ENCODE data around the gene SLC25A53. TPM values are rescaled to one million over a fixed set of nuclear protein-coding genes. Genes with fewer than 3 reads are reported as not detected.

SLC25A53 gene
- polyA plus RNA-seq, 2 donors: 2.9 to 4.1 TPM

GRCh38 chrX:104172788-104173187 is 16.0 kb upstream of the SLC25A53 start:
- Histone ChIP-seq H3K4me3 (ENCODE audit: low read depth in 1 of 2, low read length in 2 of 2) (no peak overlapping the region), H3K27ac (ENCODE audit: low read depth in 2 of 2, low read length in 1 of 2) (no peak overlapping the region), H3K9me3 (ENCODE audit: control insufficient read depth in 2 of 2, insufficient read depth in 1 of 2, low read depth in 1 of 2, low read length in 1 of 2) (no peaks in the 10 kb centered on the region), H3K36me3 (ENCODE audit: control insufficient read depth in 2 of 2, insufficient read depth in 2 of 2, low read length in 1 of 2) (no peaks in the 10 kb centered on the region), H3K4me1 (ENCODE audit: control insufficient read depth in 2 of 2, insufficient read depth in 2 of 2, low read length in 1 of 2) (no peaks in the 10 kb centered on the region), H3K27me3 (ENCODE audit: control insufficient read depth in 1 of 2, insufficient read depth in 2 of 2, low read length in 2 of 2) (peaks cover 0 to 2% of the 10 kb centered on the region in 2 donors)
- 85 to 93% methylated on average over 2 of the region's 2 CpGs for WGBS, 2 donors

- H3K27me3 ChIP-seq (ENCODE audit: control insufficient read depth in 1 of 2, insufficient read depth in 2 of 2, low read length in 2 of 2): peaks cover 0 to 2% of the 10 kb centered on the region in 2 donors
- H3K36me3 ChIP-seq (ENCODE audit: control insufficient read depth in 2 of 2, insufficient read depth in 2 of 2, low read length in 1 of 2): no peaks in the 10 kb centered on the region
- no peak overlapping the region for H3K4me3 ChIP-seq (ENCODE audit: low read depth in 1 of 2, low read length in 2 of 2)
- no peak overlapping the region for H3K27ac ChIP-seq (ENCODE audit: low read depth in 2 of 2, low read length in 1 of 2)
- H3K9me3 ChIP-seq (ENCODE audit: control insufficient read depth in 2 of 2, insufficient read depth in 1 of 2, low read depth in 1 of 2, low read length in 1 of 2): no peaks in the 10 kb centered on the region
- WGBS, 2 donors: 71 to 85% methylated on average over 6 of the region's 6 CpGs
- H3K4me1 ChIP-seq (ENCODE audit: control insufficient read depth in 2 of 2, insufficient read depth in 2 of 2, low read length in 1 of 2): no peaks in the 10 kb centered on the region
Observed at GRCh38 chrX:104172121-104172520, 15.3 kb upstream of the SLC25A53 start.

- no peaks in the 10 kb centered on the region for H3K4me1 ChIP-seq (ENCODE audit: control insufficient read depth in 2 of 2, insufficient read depth in 2 of 2, low read length in 1 of 2)
- no peak overlapping the region for H3K4me3 ChIP-seq (ENCODE audit: low read depth in 1 of 2, low read length in 2 of 2)
- peaks cover 0 to 2% of the 10 kb centered on the region in 2 donors for H3K27me3 ChIP-seq (ENCODE audit: control insufficient read depth in 1 of 2, insufficient read depth in 2 of 2, low read length in 2 of 2)
- WGBS, 2 donors: 20 to 23% methylated on average over 1 of the region's 1 CpG
- H3K27ac ChIP-seq (ENCODE audit: low read depth in 2 of 2, low read length in 1 of 2): no peak overlapping the region
- no peaks in the 10 kb centered on the region for H3K36me3 ChIP-seq (ENCODE audit: control insufficient read depth in 2 of 2, insufficient read depth in 2 of 2, low read length in 1 of 2)
- H3K9me3 ChIP-seq (ENCODE audit: control insufficient read depth in 2 of 2, insufficient read depth in 1 of 2, low read depth in 1 of 2, low read length in 1 of 2): peaks cover 0 to 4% of the 10 kb centered on the region in 2 donors
Observed at GRCh38 chrX:104168127-104168526, 11.3 kb upstream of the SLC25A53 start.

DNA sequence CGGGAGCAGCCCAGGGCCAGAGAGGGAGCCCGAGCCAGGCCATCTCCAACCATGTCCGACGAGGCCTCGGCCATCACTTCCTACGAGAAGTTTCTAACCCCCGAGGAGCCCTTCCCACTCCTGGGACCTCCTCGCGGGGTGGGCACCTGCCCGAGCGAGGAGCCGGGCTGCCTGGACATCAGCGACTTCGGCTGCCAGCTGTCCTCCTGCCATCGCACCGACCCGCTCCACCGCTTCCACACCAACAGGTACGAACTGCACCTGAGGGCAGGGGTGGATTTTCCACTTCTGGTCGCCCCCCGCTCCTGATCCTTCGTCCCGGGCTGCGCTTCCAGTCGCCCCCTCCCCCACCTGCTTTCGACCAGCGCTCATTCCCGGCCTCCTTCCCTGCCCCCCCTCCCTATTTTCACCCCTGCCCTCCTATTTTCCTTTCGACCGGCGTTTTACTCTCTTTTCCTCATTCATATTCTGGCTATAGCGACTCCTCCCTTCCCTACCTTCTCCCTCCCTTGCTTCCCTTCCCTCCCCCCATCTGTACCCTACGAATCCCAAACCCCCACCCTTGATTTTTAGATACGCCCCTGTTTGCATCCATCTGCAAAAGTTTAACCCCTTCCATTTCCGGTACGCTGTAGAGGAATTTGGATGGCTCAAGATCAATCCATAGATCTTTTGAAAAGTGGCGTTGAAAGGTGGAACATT is 10.1 kb upstream of the SLC25A53 start:
- WGBS, 2 donors: 1 to 32% methylated on average over 36 to 37 of the region's 37 CpGs
- Histone ChIP-seq H3K36me3 (ENCODE audit: control insufficient read depth in 2 of 2, insufficient read depth in 2 of 2, low read length in 1 of 2) (no peaks in the 10 kb centered on the region), H3K4me1 (ENCODE audit: control insufficient read depth in 2 of 2, insufficient read depth in 2 of 2, low read length in 1 of 2) (no peaks in the 10 kb centered on the region), H3K27me3 (ENCODE audit: control insufficient read depth in 1 of 2, insufficient read depth in 2 of 2, low read length in 2 of 2) (peaks cover 0 to 2% of the 10 kb centered on the region in 2 donors), H3K4me3 (ENCODE audit: low read depth in 1 of 2, low read length in 2 of 2) (peak overlapping the region; percentile 76 to 80), H3K9me3 (ENCODE audit: control insufficient read depth in 2 of 2, insufficient read depth in 1 of 2, low read depth in 1 of 2, low read length in 1 of 2) (peaks cover 0 to 4% of the 10 kb centered on the region in 2 donors), H3K27ac (ENCODE audit: low read depth in 2 of 2, low read length in 1 of 2) (peak overlapping the region; percentile 84)

GRCh38 chrX:104165894-104166734 is 9.3 kb upstream of the SLC25A53 start, which contains the start of gene FAM199X:
Gene FAM199X (plus strand): TSS chrX:104166453. CDS start chrX:104166786, 333 bp downstream.
- H3K27ac ChIP-seq (ENCODE audit: low read depth in 2 of 2, low read length in 1 of 2): peak within 1 kb of the TSS; percentile 84
- peaks cover 0 to 4% of the 10 kb centered on the region in 2 donors for H3K9me3 ChIP-seq (ENCODE audit: control insufficient read depth in 2 of 2, insufficient read depth in 1 of 2, low read depth in 1 of 2, low read length in 1 of 2)
- H3K27me3 ChIP-seq (ENCODE audit: control insufficient read depth in 1 of 2, insufficient read depth in 2 of 2, low read length in 2 of 2): peaks cover 0 to under 1% of the 10 kb centered on the region in 2 donors
- WGBS, 2 donors: 1 to 40% methylated on average over 47 to 71 of the region's 71 CpGs
- H3K36me3 ChIP-seq (ENCODE audit: control insufficient read depth in 2 of 2, insufficient read depth in 2 of 2, low read length in 1 of 2): no peaks in the 10 kb centered on the region
- peak within 1 kb of the TSS; percentile 76 to 80 for H3K4me3 ChIP-seq (ENCODE audit: low read depth in 1 of 2, low read length in 2 of 2)
- no peaks in the 10 kb centered on the region for H3K4me1 ChIP-seq (ENCODE audit: control insufficient read depth in 2 of 2, insufficient read depth in 2 of 2, low read length in 1 of 2)

- WGBS, 2 donors: 5 to 42% methylated on average over 1 of the region's 1 CpG
- Histone ChIP-seq H3K9me3 (ENCODE audit: control insufficient read depth in 2 of 2, insufficient read depth in 1 of 2, low read depth in 1 of 2, low read length in 1 of 2) (no peaks in the 10 kb centered on the region), H3K27me3 (ENCODE audit: control insufficient read depth in 1 of 2, insufficient read depth in 2 of 2, low read length in 2 of 2) (no peaks in the 10 kb centered on the region), H3K27ac (ENCODE audit: low read depth in 2 of 2, low read length in 1 of 2) (no peak overlapping the region), H3K36me3 (ENCODE audit: control insufficient read depth in 2 of 2, insufficient read depth in 2 of 2, low read length in 1 of 2) (no peaks in the 10 kb centered on the region), H3K4me3 (ENCODE audit: low read depth in 1 of 2, low read length in 2 of 2) (no peak overlapping the region), H3K4me1 (ENCODE audit: control insufficient read depth in 2 of 2, insufficient read depth in 2 of 2, low read length in 1 of 2) (no peaks in the 10 kb centered on the region)
Observed at GRCh38 chrX:104151037-104151436, 5.8 kb downstream of the SLC25A53 start.

DNA sequence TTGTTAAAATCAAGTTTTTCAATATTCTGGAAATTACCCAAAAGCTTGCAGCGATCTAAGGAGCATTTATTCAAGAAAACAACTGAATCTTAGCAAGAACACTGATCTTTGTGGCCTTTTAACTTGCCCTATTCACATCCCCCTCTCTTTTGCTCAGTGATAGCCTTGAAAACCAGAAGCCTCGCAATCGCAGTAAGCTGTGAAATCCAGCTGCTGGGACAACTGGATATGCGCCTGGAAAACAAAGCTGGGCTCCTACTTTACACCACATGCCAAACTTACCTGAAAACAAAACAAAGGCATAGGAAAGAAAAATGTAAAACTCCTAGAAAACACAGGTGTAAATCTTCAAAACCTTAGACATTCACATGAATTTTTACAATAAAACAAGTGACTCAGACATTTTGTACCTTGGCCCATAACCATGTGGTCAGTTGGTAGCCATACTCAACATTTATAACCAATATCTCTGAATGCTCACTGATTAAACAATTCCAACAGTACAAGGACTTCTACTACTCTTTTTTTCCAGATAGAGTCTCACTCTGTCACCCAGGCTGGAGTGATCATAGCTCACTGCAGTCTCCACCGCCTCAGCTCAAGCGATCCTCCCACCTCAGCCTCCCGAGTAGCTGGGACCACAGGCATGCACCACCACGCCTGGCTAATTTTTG is 15.6 kb downstream of the SLC25A53 start:
- no peaks in the 10 kb centered on the region for H3K9me3 ChIP-seq (ENCODE audit: control insufficient read depth in 2 of 2, insufficient read depth in 1 of 2, low read depth in 1 of 2, low read length in 1 of 2)
- H3K4me1 ChIP-seq (ENCODE audit: control insufficient read depth in 2 of 2, insufficient read depth in 2 of 2, low read length in 1 of 2): no peaks in the 10 kb centered on the region
- no peak overlapping the region for H3K27ac ChIP-seq (ENCODE audit: low read depth in 2 of 2, low read length in 1 of 2)
- WGBS, 2 donors: 89 to 95% methylated on average over 8 of the region's 8 CpGs
- no peak overlapping the region for H3K4me3 ChIP-seq (ENCODE audit: low read depth in 1 of 2, low read length in 2 of 2)
- H3K27me3 ChIP-seq (ENCODE audit: control insufficient read depth in 1 of 2, insufficient read depth in 2 of 2, low read length in 2 of 2): no peaks in the 10 kb centered on the region
- H3K36me3 ChIP-seq (ENCODE audit: control insufficient read depth in 2 of 2, insufficient read depth in 2 of 2, low read length in 1 of 2): no peaks in the 10 kb centered on the region

GRCh38 chrX:104137496-104137895 is 19.3 kb downstream of the SLC25A53 start:
- no peaks in the 10 kb centered on the region for H3K9me3 ChIP-seq (ENCODE audit: control insufficient read depth in 2 of 2, insufficient read depth in 1 of 2, low read depth in 1 of 2, low read length in 1 of 2)
- H3K27me3 ChIP-seq (ENCODE audit: control insufficient read depth in 1 of 2, insufficient read depth in 2 of 2, low read length in 2 of 2): no peaks in the 10 kb centered on the region
- WGBS, 2 donors: 87 to 91% methylated on average over 3 of the region's 3 CpGs
- no peaks in the 10 kb centered on the region for H3K4me1 ChIP-seq (ENCODE audit: control insufficient read depth in 2 of 2, insufficient read depth in 2 of 2, low read length in 1 of 2)
- H3K4me3 ChIP-seq (ENCODE audit: low read depth in 1 of 2, low read length in 2 of 2): no peak overlapping the region
- H3K36me3 ChIP-seq (ENCODE audit: control insufficient read depth in 2 of 2, insufficient read depth in 2 of 2, low read length in 1 of 2): no peaks in the 10 kb centered on the region
- H3K27ac ChIP-seq (ENCODE audit: low read depth in 2 of 2, low read length in 1 of 2): no peak overlapping the region

DNA sequence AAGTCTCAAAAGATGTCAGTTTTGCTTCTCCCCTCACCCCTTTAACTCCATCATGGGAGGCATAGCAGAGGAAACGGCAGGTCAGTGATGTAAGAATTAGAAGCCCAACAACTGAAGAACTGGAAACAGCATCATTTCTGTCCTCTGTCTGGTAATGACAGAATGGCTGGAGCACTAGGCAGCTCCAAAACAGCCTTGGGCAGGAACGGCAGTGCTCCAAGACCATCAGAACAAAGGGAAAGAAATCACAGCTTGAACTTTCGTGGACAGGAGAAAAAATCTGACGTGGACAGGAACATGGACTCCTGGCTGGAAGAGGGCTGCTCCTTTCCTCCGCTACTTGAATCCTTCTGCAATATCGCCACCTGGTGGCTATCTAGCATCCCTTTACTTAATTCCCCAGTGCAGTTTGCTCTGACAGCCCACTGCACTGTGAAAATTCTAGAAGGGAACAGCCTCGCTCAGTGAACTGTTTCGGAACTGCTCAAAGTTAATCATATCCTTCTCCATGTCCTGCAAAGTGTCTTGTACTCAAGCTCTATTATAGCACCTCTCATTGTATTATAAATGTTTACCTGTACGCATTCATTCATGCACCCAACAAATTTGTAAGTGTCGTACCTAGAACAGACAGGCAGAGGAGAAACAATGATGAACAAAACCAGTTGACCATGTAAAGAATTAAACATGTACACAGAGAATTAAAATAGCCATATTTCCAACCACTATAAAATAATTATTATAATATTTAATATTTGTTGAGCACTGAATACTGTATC is 20.4 kb downstream of the SLC25A53 start:
- H3K4me1 ChIP-seq (ENCODE audit: control insufficient read depth in 2 of 2, insufficient read depth in 2 of 2, low read length in 1 of 2): no peaks in the 10 kb centered on the region
- no peaks in the 10 kb centered on the region for H3K36me3 ChIP-seq (ENCODE audit: control insufficient read depth in 2 of 2, insufficient read depth in 2 of 2, low read length in 1 of 2)
- H3K9me3 ChIP-seq (ENCODE audit: control insufficient read depth in 2 of 2, insufficient read depth in 1 of 2, low read depth in 1 of 2, low read length in 1 of 2): no peaks in the 10 kb centered on the region
- peak overlapping the region in 1 of 2 donors; percentile 59 for H3K27ac ChIP-seq (ENCODE audit: low read depth in 2 of 2, low read length in 1 of 2)
- H3K4me3 ChIP-seq (ENCODE audit: low read depth in 1 of 2, low read length in 2 of 2): no peak overlapping the region
- no peaks in the 10 kb centered on the region for H3K27me3 ChIP-seq (ENCODE audit: control insufficient read depth in 1 of 2, insufficient read depth in 2 of 2, low read length in 2 of 2)
- 22 to 24% methylated on average over 10 of the region's 10 CpGs for WGBS, 2 donors
